NCI-H1048 (cell line): Measurements from ENCODE around the gene GGA2.
"Not testable (repeated sequence)": the region's sequence is repeated elsewhere in the genome, so short reads cannot be mapped to it uniquely, and the experiment has no call there.

Experiments
- DNase-seq: peaks from one replicate; lab custom pipeline; 2025; lab: John Stamatoyannopoulos, UW

GGA2 gene

GRCh38 chr16:23504453-23505179 is 5.7 kb downstream of the GGA2 start:
- no peak for DNase-seq

- DNase-seq, result no peak
Observed at GRCh38 chr16:23504076-23504452, 6.2 kb downstream of the GGA2 start.

- no peak for DNase-seq
Observed at GRCh38 chr16:23502466-23502865, 7.8 kb downstream of the GGA2 start.

DNA sequence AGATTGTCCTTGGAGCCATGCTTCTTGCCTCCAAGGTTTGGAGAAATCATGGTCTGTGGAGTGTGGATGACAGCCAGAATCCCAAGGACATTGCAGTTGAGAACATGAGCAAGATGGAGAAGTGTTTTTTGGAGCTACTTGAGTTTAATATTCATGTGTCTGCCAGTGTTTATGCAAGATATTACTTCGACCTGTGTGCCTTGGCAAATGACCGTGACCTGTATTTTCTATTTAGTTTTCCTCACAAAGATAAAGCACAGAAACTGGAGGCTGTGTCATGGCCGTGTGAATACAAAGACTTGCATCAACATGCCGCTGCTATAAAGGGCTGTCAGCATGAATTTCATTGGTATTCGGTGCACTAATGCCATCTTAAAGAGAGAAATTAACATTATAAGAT is 9.0 kb downstream of the GGA2 start:
- DNase-seq, result no peak

DNA sequence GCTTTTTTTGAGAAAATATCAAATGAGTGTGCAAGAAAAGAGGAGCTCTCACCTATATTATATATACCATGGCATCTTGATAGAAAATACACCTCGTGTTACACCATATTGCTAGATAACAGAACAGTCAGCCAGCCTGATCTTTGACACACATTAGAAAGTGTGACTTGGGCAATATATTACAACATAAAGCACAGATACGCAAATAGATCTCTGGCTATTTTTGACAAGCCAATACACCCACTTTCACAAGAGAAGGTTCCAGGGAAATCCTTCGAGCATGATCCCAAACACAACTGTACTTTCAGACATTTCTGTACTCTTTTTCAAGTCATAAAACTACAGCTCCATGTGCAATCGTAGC is 9.4 kb downstream of the GGA2 start:
- DNase-seq, result no peak

- no peak for DNase-seq
Observed at GRCh38 chr16:23500212-23500861, 10.0 kb downstream of the GGA2 start.

DNA sequence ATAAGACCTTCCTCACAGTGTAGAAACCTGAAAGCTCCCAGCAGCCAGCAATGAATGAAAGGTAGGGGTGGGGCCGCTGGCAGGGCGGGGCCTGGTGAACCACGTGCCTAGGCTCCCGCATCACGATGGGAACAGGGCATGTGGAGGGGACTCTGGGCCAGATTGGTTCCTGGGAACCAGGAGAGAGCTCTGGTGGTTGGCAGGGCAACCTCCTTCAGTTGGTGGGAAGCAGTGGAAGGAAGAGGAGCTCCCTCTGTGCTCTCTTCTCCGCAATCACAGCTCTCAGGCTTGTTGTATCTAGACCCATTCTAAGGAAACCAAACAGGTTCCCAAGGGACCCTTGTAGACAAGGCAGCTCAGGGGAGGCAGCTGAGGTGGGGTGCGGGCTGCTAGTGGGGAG is 10.5 kb downstream of the GGA2 start:
- no peak for DNase-seq

- no peak for DNase-seq
Observed at GRCh38 chr16:23498863-23499262, 11.4 kb downstream of the GGA2 start.

DNA sequence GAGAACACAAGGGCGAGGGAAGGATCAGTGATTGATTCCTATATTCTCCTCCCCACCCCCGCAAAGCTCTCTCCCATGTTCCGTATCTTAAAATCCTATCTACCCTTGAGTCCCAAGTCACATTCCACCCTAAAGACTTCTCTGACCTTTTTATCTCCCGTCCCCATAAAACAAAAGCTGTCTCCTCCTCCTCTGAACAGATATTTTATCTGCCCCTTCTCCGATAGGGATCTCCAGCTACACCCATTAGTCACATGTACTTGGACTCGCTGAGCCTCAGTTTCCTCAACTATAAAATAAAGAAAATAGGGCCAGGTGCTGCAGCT is 12.8 kb downstream of the GGA2 start:
- DNase-seq, result no peak

DNA sequence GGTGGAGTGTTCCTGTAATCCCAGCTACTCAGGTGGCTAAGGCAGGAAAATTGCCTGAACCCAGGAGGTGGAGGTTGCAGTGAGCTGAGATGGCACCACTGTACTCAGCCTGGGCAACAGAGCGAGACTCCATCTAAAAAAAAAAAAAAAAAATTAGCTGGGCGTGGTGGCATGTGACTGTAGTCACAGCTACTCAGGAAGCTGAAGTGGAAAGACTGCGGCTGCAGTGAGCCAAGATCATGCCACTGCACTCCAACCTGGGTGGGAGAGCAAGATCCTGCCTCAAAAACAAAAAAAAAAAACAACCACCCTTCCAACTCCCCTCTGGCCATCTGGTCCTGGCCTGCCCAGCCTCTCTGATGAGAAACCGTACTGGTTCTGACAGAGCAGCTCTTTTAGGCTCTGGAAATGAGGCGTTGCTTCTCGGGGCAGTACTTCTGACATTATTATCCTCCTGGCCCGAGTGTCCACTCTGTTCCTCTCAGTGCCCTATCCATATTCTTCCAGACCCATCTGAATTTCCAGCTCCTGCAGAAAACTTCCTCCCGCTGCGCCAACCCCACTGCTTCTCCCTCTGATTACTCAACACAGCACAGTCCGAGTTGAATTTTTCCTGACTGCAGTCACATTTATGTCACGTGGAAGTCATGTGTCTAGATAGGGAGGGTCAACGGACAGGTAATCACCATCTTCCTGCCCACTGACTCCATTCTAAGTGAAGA is 13.3 kb downstream of the GGA2 start:
- DNase-seq, result no peak

DNA sequence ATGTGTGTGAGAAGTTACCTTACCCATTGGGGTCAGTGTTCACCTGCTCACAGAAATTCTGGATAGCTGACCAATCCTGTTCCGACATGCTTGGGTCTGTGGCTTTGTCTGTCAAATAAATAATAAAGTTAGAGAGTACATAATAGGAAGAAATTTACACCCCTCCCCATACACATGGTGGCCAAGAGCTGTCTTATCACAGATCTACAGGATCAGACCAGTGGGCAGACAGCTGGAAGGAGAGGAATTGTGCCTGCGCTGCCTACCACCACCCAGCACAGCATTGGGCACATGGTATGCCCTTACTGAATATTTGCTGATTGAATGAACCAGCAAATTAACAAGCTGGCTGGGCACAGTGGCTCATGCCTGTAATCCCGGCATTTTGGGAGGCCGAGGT is 14.6 kb downstream of the GGA2 start:
- no peak for DNase-seq

- DNase-seq, result no peak
Observed at GRCh38 chr16:23494188-23494587, 16.1 kb downstream of the GGA2 start.

DNA sequence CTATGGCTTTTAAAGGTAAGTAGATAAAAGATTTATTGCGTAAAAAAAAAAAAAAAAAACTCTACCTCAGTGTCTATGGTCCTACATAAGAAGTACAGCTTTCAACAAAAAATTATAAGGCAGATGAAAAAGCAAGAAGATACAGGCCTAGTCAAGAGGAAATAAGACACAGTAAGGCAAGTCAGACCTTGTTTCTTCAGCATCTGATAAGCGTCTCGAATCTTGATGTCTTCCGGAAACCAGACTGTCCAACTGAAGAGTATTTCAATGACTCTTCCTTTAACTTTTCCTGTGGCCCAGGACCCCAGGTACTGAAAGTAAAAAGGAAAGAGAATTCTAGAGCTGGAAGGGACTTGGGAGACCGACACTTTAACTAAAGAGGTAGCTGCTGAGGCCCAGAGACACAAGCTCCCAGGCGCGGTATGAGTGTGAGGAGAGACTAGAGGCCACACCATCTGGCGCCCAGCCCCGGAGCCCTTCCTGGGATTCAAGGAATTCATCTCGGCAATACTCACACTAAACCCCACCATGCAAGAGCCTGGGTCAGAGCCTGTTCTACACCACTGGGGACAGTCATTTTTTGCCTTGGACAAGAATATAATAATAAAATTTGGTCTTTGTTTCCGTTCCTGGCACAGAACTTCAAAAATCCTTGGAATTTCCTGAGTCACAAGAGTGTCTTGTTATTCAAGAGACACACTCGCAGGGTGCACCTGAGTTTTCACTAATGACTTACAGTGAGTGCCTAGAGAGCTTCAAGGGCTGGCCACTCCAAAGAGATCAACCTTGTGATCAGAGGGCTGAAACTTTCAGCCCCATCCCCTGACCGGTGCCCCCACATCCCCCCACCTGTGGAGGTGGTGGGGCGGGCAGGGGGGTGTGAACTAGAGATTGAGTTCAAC is 18.6 kb downstream of the GGA2 start:
- no peak for DNase-seq

DNA sequence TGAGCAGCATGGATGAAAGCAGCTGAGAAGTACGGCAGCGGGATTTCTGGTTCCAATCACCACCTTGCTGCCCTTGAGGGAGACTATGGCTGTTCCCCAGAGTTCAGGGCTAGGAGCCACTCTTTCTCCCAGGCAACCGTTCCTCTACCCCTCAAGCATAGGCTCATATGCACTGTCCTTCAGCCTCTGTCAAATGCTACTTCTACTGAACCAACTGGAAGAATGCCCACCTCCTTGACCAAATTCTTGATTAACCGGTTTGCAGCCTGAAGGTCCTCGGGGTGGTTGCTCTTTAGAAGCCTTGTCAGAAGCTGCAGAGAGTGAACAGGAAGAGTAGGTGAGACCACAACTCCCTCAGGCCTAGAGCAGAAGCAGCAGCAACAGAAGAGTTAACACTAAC is 23.8 kb downstream of the GGA2 start:
- DNase-seq, result no peak

GRCh38 chr16:23485841-23486240 is 24.5 kb downstream of the GGA2 start:
- DNase-seq, result no peak

GRCh38 chr16:23485257-23485614 is 25.1 kb downstream of the GGA2 start:
- DNase-seq, result no peak

GRCh38 chr16:23484510-23485256 is 25.6 kb downstream of the GGA2 start:
- no peak for DNase-seq

DNA sequence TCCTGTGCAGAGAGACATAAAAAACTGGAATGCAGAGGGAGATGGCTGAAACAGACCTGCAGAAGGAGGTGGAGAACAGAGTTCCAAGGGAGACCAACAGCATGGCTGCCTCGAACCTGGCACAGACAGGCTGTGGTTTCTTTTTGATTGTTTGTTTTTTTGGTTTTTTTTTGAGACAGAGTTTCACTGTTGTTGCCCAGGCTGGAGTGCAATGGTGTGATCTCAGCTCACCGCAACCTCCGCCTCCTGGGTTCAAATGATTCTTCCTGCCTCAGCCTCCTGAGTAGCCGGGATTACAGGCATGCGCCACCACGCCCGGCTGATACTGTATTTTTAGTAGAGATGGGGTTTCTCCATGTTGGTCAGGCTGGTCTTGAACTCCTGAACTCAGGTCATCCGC is 26.8 kb downstream of the GGA2 start:
- DNase-seq, result not testable (repeated sequence)

- DNase-seq, result no peak
Observed at GRCh38 chr16:23482778-23483177, 27.5 kb downstream of the GGA2 start.

DNA sequence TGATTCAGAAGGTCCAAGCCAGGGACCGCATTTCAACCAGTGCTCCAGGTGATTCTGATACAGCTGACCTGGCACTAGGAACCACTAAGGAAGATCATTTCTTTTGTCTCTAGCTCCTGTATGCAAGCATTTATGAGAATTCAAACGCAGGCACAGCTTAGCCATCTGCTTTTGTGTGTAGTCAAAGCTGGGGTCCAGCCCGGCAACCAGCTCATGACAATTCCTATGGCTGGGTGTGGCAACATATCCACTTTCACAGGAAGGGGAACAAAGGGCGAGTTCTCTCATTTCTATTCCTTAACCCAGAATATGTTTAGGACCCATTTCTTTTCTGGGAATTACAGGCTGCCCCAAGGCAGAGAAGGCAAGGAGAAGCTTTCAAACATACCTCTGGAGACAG is 30.0 kb downstream of the GGA2 start:
- DNase-seq, result no peak

DNA sequence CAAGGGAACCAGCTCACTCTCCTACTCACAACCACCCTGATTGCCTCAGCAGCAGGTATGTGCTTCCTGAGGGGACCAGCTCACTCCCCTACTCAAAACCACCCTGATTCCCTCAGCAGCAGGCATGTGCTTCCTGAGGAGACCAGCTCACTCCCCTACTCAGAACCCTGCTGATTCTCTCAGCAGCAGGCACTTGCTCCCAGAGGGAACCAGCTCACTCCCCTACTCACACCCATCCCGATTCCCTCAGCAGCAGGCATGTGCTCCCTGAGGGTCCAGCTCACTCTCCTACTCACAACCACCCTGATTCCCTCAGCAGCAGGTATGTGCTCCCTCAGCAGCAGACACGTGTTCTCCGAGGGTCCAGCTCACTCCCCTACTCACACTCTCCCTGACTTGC is 31.2 kb downstream of the GGA2 start:
- no peak for DNase-seq

GRCh38 chr16:23478566-23478965 is 31.7 kb downstream of the GGA2 start:
- no peak for DNase-seq
